AML-193 (cell line): Measurements from ENCODE around the gene RECK.
A peak's percentile ranks its signal among the peaks of the same experiment; 100 is the strongest.

Experiments used
- DNase-seq, 2 experiments: peaks; one replicate each; lab custom pipeline; 2025; lab: John Stamatoyannopoulos, UW

The RECK gene

DNA sequence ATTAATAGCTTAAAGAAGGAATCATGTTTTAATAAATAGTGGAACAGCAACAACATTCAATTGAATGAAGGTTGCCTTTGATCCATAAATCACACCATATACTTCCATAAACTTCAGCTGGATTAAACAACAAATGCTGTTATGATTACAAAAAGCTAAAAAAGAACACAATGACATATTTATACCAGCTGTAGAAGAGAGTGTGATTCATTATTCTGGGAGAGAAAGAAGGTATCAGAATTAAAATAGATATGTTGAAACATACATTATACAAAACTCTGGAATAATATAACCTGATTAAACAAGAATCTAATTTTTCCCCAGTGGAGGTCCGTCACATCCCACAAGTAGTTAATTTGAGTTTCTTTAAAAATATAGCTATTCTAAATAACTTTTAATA lies 7.5 kb upstream of the RECK start:
- no peak for DNase-seq

DNA sequence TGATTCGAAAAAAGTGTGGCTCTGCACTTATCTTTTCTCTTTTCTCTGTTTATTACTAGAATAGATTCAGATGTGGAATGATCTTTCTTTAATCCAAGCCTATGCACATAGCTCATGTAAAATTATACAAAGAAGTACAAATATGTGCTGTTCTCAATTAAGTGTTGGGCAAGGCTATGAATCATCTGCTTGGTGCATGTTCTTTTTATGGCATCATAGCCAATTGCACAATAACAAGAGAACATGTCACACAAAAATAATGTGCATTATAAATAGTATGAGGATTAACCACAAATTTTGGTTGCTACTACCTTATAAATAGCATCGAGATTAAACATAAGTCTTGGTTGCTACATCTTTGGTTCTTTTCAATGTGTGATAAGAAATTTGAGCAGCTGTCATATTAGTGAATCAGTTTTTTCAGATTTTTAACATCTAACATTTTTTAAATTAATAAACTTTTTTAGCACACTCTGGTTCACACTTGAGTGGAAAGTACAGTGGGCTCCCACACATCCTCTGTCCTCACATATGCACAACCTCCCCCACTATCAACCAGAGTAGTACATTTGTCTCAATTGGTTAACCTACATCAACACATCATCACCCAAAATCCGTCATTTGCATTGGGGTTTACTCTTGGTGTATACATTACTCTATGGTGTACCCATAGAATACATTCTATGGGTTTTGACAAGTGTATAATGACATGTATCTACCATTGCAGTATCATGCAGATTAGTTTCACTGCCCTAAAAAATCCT lies 6.8 kb upstream of the RECK start:
- peak; percentile 72 to 77 for DNase-seq

DNA sequence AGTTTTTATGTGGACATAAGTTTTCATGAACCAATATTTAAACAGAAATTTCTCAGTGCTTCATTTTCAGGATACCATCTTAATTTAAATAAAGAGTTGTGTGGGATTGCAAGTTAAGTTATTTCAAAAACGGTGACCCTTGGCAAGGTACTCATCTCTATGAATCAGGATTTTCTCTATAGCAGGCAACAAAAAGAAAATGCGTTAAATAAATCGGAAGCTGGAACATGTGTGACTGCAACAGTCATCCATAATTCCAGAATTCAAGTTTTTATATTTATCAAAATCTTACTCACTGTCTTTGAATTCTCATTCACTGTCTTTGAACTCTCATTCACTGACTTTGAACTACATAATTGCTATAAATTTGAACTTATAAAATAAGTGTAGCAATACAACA lies 5.8 kb upstream of the RECK start:
- no peak for DNase-seq

DNA sequence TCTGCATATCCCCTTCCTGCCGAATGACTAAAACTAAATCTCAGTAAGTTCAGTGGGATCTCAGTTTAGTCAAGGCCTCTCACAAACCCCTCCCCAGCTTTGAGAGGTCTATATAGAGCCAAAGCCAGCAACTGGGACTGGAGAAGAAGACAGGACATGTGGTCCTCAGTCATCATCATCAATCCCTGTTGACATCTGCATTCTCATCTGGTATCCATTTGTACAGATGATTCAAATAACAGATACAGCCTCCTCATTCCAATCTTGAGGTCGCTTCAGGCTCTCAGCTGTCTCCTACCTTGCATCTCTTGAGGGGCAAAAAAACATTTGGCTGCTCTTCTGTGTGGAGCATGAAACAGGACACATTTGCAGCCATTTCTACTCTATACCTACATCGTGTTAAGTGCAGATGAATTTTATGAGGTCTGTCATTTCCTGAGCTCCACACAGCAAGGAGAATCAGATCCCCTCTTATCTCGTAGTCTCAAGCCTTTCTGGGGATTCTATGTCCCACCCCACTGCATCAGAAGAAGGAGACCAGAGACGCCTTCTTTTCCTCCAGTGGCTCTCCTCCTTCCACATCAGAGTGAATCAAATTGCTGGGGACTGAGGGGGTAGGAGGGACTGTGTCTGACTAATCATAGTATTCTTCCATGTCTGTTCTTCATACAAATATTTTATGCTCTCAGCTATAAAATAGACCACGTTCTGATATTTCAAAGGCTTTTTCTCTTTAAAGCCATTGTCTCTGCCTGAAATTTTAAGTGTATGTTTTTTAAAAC lies 4.7 kb upstream of the RECK start:
- DNase-seq = no peak

DNA sequence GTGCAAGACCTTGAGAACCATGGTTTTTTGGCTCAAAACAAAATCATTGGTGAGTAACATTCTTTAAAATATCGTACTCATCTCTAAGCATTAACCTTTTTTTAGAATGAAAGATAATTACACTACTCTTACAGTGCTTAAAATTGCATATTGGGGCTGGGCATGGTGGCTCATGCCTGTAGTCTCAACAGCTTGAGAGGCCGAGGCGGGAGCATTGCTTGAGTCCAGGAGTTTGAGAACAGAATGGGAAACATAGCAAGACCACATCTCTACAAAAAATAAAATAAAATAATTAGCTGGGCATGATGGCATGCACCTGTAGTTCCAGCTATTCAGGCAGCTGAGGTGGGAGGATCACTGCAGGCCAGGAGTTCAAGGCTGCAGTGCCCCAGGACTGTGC lies 2.9 kb upstream of the RECK start:
- no peak for DNase-seq

DNA sequence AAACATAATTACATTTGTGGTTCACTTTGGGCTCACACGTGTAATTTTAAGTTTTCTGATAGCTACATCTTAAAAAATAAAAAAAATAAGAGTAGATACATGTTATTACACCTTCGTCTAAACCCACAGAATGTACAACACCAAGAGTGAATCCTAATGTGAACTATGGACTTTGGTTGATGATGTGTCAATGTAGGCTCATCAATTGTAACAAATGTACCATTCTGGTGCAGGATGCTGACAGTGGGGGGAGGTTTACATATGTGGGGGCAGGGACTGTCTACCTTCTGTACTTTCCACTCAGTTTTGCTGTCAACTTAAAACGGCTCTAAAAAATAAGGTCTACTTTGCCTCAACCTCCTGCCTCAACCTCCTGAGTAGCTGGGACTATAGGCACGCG lies 2.5 kb upstream of the RECK start:
- no peak for DNase-seq

DNA sequence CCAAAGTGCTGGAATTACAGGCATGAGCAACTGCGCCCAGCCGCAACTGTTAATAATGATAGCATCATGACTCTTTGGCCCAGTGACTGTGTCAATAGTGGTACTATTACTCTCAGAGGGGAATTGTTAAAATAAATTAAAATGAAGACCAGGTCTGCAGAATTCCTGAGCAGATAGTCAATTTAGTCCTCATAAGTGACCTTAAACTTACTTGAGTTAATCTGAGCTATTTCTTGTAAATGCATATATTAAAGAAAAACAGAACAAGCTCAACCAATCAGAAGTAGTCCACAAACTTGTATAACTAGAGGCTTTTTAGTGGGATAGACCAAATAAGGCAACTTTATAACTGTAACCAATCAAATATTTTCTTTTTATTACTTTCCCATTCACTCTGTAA lies 1.7 kb upstream of the RECK start:
- no peak for DNase-seq

DNA sequence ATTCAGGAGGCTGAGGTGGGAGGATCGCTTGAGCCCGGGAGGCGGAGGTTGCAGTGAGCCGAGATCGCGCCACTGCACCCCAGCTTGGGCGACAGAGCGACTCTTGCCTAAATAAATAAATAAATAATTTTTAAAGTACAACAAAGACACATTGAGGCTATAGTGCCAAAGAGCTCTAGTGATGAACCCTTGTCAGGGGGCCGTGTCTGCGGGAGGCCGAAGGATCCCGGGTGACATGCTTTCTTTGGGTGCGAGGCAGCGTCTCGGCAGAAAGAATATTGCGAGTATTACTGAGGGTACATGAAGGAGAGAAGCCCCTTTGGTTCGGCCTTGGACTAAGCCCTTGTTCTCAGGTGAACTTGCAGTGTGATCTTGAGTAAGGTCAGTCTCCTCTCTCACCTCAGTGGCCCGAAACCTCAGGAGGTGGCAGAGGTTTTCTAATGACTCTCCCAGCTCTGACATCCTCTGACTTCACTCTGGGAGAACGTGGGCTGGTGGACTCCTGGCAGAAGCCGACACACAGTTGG lies 397 bp upstream of the RECK start:
- DNase-seq = no peak

DNA sequence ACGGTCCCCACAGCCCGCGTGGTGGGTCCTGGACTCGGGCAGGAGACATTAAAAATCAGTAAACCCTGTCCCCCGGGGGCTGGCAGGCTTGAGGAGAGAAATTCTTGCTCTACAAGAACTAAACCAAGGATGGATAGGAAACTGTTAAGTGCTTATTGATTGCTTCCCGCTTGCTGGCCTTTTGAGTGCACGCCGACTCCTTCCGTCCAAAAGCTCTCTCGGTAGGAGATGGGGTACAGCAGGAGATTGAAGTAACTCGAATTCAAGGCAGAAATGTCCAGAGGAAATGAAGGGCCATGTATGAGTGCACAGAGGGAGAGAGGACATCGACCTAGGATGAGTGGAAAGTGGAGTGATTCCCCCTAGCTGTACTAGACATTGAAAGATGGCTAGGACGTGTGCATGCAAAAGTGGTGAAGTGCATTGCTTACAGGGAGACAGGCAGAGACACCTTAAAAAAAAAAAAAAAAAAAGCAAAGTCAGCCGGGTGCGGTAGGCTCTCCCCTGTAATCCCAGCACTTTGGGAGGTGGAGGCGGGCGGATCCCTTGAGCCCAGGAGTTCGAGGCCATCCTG lies 923 bp downstream of the RECK start:
- peak; percentile 29 to 49 for DNase-seq

DNA sequence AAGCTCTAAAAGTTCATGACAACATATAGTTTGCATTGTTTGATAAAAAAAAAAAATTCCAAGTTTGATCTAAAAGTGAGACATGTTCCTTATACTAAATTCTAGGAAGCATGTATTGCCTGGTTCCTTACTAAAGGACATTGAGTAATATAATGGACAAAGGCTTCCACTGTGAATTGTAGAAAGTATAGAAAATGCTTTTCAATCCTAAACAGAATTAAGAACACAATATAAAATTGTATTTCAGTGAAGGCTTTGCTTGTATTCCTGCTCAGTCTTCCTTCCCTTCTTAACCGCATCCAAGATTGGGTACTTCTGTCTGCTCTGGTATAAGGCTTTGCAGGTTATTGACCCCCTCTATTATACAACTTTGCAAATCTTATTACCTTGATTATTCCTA lies 2.4 kb downstream of the RECK start:
- no peak for DNase-seq

DNA sequence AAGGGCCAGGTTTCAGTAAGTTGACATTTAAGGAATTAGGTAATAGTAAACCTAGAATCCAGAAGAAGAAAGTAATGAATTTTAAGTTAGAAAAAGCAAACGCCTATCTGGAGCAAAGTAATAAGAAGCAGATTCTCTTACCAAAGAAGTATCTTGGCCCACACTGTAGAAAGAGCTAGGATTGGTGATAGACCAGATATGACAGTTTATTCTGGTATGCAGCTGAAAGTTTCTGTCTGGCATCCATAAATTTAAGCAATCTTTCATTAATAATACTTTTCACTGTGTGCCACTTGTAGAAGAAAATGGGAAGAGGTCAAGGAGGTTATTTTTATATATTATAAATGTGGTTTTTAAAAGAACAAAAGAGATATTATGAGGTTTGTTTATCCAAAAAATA lies 3.0 kb downstream of the RECK start:
- DNase-seq = no peak

DNA sequence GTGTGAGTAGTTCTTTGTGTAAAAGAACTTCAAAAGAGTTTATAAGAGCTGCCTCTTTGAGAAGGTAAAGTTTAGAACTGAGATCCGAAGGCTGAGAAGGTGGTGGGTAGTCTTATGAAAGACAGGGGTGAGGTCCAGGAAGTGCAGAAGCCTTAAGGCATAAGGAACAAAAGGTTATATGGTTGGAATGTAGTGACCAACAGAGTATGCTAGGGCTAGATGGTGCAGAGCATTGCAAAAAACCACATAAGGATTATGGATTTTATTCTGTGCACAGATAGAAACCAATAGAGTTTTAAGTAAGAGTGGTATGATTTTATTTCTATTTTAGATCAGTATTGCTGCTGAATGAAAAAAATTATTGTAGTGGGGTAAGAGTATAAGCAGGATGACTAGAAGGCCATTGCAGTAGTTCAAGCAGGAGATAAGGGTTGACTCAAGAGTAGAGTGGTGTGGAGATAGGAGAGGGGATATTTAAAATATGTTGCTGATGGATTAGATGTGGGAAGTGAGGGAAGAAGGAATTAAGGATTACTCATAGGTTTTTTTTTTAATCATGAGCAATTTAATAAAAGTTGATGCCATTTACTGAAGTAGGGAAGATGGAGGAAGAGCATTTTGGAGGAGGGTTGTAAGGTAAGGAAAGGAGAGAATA lies 3.7 kb downstream of the RECK start:
- DNase-seq = no peak

DNA sequence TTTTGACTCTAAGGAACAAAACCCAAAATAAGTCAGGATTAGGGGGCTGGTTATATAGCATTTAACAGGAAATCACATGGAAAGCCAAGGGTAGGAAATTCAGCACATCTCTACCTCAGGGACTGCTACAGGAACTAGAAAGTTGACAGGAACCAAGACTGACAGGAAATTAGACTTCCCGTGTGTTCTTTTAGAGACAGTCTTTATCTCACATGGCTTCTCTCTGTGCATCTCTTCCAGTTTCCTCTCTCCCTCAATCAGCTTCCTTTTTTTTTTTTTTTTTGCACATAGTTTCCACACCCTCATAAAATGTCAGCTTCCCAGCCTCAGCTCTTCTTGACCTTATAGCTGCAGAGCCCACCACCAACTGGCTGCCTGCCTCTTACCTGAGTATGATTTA lies 4.8 kb downstream of the RECK start:
- peak; percentile 55 to 65 for DNase-seq

DNA sequence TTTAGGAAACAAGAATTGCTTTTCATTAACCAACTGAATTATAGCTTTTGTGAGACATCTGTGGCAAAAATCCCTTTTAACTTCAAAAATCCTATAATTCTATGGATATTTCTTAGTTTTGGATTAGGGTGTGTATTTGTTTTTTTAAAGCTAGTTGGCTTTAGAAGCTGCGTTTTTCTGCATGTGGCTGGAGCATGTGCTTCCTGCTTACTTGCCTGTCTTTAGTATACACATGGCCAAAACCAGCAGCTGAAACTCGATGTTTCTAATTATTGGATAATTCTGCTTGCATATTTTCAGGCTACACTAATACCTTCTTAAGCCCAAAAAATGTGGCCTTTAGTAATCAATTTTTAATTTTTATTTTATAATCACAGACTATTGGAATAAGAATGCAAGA lies 8.9 kb downstream of the RECK start:
- DNase-seq = no peak

DNA sequence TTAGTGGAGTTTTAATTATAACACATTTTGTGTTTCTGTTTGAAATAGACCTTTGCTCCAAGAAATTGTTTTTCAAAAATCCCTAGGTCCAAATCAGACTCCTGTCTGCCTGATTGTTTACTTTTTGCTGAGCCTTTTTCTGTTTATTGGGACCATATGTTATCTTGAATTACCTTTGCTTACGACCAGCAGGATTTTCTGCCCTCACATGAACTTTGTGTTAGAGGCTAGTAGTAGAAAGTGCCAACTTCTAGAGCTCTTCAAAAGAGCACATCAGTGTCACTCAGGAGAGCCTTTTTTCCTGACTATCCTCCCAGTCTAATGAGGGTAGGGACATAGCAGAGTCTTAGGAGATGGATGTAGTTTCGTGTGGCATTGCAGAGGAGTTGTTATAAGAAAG lies 10.2 kb downstream of the RECK start:
- DNase-seq = no peak

DNA sequence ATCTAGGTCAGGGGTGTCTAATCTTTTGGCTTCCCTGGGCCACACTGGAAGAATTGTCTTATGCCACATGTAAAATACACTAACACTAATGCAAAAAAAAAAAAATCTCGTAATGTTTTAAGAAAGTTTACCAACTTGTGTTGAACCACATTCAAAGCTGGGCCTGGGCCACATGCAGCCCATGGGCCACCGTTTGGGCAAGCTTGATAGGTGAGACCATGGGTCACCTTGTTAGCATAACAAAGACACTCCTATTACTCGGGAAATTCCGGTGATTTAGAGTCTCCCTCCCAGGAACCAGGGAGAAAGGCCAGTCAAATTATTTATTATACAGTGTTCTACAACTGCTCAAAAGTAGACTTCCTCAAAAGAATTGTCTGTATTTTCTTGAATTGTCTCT lies 12.7 kb downstream of the RECK start:
- DNase-seq = no peak

DNA sequence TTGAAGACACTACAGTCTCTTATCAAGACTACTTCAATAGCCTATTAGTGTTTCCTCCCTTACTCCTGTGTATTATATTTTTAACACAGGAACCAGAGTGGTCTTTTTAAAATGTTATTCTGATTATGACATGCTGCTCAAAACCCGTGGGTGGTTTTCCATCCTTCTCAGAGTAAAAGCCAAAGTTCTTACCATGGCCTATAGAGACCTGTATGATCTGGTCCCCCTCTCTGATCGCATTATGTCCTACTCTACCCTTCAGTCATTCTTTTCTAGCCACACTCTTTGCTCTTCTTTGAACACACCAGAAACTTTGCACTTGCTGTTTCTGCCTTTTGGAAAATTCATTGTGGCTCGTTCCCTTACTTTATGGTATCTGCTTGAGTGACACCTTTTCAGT lies 13.8 kb downstream of the RECK start:
- no peak for DNase-seq

DNA sequence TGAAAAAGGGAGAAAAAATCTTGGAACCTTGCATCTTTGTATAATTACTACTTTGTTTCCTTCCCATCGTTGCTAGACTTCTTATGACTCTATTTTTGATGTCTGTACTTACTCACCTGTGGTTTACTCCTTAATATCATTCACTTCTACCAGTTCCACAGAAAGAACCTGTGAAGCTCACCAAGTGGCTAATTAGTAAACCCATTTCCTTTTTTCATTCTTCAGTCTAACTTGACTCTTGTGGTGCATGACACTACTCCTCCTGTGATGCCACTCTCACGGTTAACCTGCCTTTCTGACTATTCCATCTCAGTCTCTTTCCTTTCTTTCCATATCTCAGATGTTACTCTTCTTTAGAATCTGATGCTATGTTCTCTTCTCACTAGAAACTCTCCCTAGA lies 14.6 kb downstream of the RECK start:
- no peak for DNase-seq

DNA sequence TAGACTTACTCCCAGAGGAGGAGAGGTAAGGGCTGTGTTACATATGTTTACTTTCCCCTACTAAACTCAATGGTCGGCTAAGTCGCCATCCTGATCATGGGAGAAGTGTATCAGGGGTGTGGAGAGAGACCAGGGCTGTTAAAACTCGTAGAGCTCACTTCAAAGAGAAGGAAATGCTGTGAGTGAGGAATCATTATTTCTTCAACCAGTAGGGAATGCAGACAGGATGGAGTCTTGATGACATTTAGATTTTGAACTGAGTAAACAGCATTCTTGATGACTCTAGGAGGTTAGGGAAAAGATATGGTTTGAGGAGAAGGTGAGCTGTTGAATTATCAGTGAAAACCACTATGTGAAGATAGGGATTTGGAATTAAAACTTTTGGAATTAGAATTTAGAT lies 17.3 kb downstream of the RECK start:
- DNase-seq = no peak

DNA sequence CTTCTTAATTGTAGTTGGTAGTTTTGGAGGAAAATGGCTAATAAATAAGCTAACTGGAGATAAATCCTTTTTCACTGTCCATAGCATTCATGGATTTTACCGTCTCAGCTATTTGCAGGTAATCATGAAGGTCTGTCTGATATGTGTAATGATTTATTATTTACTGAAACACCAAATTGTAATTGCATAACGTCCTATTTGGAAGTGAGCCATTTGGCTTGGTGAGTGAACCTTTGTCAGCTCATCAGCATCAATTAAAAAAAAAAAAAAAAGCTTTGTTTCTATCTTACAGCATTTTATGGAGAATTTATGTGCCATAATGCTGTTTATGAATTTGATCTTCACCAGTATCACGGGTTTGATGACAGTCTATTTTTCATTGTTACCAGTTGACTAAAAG lies 20.2 kb downstream of the RECK start:
- no peak for DNase-seq

DNA sequence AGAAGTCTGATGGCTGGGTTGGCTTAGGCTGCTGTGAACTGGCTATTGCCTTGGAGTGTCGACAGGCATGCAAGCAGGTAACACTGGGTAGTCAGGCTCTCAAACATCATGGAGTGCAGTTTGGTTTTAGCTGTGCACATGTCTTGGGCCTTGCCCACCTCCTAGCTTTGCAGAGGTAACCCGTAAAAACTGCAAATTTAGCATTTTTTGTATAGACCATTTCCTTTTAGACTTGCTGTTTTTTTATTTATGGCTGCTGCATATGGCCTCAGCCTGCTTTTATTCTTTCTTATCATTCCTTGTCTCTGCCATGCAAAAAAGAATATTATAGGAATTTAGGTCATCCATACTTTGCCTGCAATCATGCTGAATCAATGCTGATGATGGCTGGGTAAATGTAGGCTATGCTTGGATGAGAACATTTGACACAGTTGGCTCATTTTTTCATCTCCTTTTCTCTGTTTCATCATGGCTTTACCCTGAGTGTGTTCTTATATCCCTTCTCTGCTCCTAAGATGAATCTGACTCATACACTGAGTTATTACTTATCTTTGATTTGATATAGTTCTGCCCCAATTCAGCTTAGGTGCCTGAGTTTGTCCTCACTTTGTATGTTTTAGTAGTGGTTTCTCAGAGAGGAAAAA lies 27.2 kb downstream of the RECK start:
- DNase-seq = no peak

DNA sequence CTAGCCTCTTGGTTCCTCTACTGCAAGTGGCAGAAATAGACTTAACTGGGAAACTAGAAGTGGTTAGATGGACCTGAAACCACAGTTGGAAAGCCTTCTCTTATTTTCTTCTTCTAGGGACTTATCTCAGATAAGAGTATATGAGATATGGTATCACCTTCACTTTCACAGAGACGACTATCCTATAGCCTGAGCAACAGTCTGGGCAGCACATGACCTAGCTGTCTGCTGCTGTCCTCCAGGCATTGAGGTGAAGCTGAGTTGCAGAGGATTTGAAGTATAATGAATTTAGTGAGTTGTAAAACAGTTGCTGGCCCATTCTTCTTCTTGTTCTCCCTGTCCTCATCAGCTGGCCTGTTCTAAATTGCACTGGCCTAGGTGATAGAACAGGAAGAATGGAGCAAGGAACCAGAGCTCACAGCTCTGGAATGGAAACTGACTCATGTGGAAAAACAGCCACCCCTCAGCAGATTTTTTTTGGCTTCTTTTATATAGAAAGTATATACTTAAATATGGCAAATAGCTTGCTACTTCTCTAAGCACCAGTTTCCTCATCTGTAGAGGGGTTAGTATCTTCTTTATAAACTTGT lies 27.8 kb downstream of the RECK start:
- no peak for DNase-seq
